Measurements from ENCODE around the gene OGFRL1. TPM values are rescaled to one million over a fixed set of nuclear protein-coding genes. Genes with fewer than 3 reads are reported as not detected.

Gene OGFRL1
- total RNA-seq, 1 donor from 2014 or later = 34.0 TPM

DNA sequence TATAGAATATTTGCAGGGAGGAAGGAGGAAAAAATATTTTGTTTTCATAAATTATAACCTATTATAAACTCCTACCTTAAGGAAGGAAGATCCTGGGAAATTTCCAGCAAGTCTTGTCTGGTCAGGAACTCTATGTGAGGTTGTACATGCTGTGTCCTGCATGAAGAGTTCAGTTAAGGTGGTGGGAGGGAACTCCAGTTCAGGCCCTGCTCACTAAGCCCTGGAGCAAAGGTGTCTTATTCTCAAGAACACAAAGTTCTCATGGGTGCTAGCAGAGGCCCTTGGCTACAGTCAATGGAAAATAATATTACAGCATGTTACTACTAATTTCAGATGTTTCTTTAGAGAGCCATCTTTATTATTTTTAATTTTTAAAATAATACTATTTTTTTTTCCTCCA, 3.8 kb upstream of the OGFRL1 start:
- no peak overlapping the region for H3K4me3 ChIP-seq (ENCODE audit: low read depth, low read length)
- DNase-seq (ENCODE audit: low read depth) = no peak
- TF ChIP-seq, protein P1, sequence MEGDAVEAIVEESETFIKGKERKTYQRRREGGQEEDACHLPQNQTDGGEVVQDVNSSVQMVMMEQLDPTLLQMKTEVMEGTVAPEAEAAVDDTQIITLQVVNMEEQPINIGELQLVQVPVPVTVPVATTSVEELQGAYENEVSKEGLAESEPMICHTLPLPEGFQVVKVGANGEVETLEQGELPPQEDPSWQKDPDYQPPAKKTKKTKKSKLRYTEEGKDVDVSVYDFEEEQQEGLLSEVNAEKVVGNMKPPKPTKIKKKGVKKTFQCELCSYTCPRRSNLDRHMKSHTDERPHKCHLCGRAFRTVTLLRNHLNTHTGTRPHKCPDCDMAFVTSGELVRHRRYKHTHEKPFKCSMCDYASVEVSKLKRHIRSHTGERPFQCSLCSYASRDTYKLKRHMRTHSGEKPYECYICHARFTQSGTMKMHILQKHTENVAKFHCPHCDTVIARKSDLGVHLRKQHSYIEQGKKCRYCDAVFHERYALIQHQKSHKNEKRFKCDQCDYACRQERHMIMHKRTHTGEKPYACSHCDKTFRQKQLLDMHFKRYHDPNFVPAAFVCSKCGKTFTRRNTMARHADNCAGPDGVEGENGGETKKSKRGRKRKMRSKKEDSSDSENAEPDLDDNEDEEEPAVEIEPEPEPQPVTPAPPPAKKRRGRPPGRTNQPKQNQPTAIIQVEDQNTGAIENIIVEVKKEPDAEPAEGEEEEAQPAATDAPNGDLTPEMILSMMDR (conservative IDR thresholded peaks at IDR 0.05; ENCODE audit: low read depth, low read length) = no peak

DNA sequence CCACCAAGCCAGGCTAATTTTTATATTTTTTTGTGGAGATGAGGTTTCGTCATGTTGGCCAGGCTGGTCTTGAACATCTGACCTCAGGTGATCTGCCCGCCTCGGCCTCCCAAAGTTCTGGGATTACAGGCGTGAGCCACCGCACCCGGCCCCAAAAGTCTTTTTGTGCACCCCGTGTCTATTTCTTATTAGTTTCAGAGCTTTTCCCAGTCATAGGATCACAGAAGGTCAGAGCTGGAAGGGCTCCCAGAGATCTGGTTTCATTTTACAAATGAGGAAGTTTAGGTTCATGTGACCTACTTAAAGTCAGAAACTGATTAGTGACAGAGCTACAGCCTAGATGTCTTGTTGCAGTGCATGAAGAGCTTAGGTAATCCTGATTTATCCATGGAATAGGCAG, 1.6 kb upstream of the OGFRL1 start:
- no peak for DNase-seq (ENCODE audit: low read depth)
- TF ChIP-seq, protein P1 (conservative IDR thresholded peaks at IDR 0.05; ENCODE audit: low read depth, low read length) = no peak
- H3K4me3 ChIP-seq (ENCODE audit: low read depth, low read length) = no peak overlapping the region

DNA sequence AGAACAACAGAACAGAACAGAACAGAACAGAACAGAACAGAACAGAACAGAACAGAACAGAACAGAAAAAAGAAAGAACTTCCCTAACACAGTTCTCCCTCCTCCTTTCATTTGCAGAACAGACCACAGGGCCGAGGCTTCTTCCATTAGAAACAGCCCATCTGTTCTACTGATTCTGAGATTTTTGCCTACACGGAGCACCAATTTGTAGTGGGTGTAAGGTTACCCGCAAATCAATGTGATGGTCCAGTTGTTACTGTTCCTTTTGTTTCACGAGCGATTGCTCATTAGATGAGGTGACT, 734 bp upstream of the OGFRL1 start:
- TF ChIP-seq, protein P1 (conservative IDR thresholded peaks at IDR 0.05; ENCODE audit: low read depth, low read length) = no peak
- peak overlapping the region; percentile 78 for H3K4me3 ChIP-seq (ENCODE audit: low read depth, low read length)
- DNase-seq (ENCODE audit: low read depth) = no peak

DNA sequence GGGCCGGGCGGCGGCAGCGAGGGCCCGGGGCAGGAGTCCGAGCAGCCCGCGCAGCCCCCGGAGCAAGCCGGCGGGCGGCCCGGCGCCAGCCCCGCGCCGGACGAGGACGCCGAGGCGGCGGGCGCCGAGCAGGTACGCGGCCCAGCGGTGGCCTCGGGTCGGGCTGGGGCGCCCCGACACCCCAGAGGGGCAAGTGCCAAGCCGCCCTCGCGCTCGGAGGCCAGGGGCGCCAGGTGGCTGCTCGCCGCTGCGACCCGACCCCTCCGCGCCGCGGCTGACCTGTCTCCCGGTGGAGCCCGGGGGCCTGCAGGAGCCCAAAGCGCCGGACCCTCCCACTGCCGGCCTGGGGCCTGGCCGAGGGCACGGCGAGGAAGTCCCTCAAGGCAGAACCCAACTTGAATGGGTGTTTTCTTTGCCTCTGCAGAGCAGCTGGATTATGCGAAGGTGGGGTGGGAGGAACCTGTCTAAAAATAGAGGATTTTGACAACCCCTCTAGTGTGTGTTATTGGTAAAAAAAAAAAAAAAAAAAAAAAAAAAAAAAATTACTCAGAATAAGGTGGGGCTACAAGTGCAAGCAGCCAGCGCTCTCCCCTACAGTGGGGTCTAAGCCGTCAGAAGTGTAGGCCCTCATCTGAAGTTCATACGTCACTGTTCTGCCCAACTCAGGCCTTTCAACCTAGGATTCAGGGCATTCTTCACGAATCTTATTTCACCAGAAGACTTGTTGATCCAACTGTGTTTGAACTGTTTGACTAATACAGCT, 609 bp downstream of the OGFRL1 start:
- no peak for DNase-seq (ENCODE audit: low read depth)
- TF ChIP-seq, protein P1 (conservative IDR thresholded peaks at IDR 0.05; ENCODE audit: low read depth, low read length) = no peak
- peak overlapping the region; percentile 78 for H3K4me3 ChIP-seq (ENCODE audit: low read depth, low read length)

DNA sequence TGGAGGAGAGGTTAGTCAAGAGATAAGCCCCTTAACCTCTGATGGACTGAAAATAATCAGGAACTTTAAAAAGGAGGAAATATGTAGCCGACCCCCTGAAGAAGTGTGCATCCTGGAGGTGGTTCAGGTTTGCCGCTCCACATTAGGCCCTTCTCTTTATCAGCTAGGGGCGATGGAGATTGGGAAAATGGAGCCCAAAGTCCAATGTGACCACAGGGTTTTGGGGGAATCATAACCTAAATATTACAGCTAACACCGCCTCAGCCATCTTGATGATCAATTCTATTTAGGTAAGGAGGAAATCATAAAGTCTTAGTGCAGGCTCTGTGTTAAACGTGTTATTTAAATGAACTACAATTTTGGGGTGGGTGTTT, 1.2 kb downstream of the OGFRL1 start:
- DNase-seq (ENCODE audit: low read depth) = no peak
- peak overlapping the region; percentile 78 for H3K4me3 ChIP-seq (ENCODE audit: low read depth, low read length)
- TF ChIP-seq, protein P1 (conservative IDR thresholded peaks at IDR 0.05; ENCODE audit: low read depth, low read length) = no peak

DNA sequence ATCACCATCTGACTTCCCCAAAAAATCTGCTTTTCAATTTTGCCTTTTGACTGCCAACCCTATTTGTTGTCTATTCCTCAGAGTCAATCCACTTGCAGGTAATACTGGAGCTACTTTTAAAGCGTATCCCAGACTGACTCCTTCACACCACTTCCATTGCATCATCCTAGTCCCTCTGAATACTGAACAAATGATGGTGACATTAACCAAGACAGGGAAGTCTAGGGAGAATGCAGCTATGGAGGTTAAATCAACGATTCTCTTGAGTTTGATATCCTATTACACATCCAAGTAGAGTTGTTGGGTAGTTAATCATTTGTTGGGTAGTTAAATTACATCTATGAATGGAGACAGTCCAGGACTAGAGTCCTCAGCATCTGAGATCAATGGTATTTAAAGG, 2.0 kb downstream of the OGFRL1 start:
- no peak for DNase-seq (ENCODE audit: low read depth)
- TF ChIP-seq, protein P1 (conservative IDR thresholded peaks at IDR 0.05; ENCODE audit: low read depth, low read length) = no peak
- H3K4me3 ChIP-seq (ENCODE audit: low read depth, low read length) = peak overlapping the region; percentile 78

DNA sequence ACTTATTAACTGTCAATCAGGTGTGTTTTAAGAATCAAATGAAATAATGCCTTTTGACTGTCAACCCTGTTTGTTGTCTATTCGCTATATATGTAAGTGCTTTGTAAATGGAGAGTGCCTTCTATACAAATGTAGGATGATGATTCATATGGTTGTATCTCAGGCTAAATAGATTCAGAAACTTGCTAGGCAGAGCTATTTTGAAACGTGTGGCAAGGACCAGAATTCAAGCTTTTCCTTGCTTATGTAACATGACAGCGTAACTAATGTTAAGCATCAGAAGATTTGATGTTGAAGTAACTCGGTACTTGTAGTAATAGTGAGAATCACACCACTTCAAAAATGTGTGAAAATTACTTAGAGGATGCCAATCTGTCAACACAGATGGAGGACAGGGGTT, 3.4 kb downstream of the OGFRL1 start:
- no peak for DNase-seq (ENCODE audit: low read depth)
- TF ChIP-seq, protein P1 (conservative IDR thresholded peaks at IDR 0.05; ENCODE audit: low read depth, low read length) = no peak
- peak overlapping the region; percentile 78 for H3K4me3 ChIP-seq (ENCODE audit: low read depth, low read length)

All from epithelial cell of proximal tubule (primary cell).